ENCODE data around the gene RFLNA. TPM values are rescaled to one million over a fixed set of nuclear protein-coding genes. Genes with fewer than 3 reads are reported as not detected.

Gene RFLNA, protein sequence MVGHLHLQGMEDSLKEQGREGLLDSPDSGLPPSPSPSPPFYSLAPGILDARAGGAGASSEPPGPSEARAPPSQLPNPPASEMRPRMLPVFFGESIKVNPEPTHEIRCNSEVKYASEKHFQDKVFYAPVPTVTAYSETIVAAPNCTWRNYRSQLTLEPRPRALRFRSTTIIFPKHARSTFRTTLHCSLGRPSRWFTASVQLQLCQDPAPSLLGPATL
- polyA plus RNA-seq (ENCODE audit: insufficient read length in 10 of 10): 10 to 100 TPM in 2 of 10 donors, 1 to 10 TPM in 8; 2.7 to 17.5 (median 7.9) TPM
- long read RNA-seq, donor 1, partial matches to known transcripts: 0 of 2 reads
- long read RNA-seq, donor 1, other reads (novel, unspliced or antisense): 0 of 2 reads
- long read RNA-seq, donor 2, partial matches to known transcripts: 0 of 3 reads
- long read RNA-seq, donor 2, other reads (novel, unspliced or antisense): 0 of 3 reads
- long read RNA-seq, donor 3: 0 reads
- long read RNA-seq, donor 4, partial matches to known transcripts: 0 of 3 reads
- long read RNA-seq, donor 4, other reads (novel, unspliced or antisense): 0 of 3 reads
- long read RNA-seq, donor 5, partial matches to known transcripts: 0 of 5 reads
- long read RNA-seq, donor 5, other reads (novel, unspliced or antisense): 0 of 5 reads
- long read RNA-seq, donor 6, partial matches to known transcripts: 9 of 13 reads
- long read RNA-seq, donor 6, other reads (novel, unspliced or antisense): 0 of 13 reads
- long read RNA-seq, donor 7, transcript RFLNA-205 (3 exons, 2,354 nt): major isoform, 6 of 6 reads
- long read RNA-seq, donor 7, partial matches to known transcripts: 0 of 6 reads
- long read RNA-seq, donor 7, other reads (novel, unspliced or antisense): 0 of 6 reads
- long read RNA-seq, donor 8, partial matches to known transcripts: 0 of 3 reads
- long read RNA-seq, donor 8, other reads (novel, unspliced or antisense): 0 of 3 reads
- long read RNA-seq, donor 9, partial matches to known transcripts: 0 of 1 reads
- long read RNA-seq, donor 9, other reads (novel, unspliced or antisense): 0 of 1 reads

DNA sequence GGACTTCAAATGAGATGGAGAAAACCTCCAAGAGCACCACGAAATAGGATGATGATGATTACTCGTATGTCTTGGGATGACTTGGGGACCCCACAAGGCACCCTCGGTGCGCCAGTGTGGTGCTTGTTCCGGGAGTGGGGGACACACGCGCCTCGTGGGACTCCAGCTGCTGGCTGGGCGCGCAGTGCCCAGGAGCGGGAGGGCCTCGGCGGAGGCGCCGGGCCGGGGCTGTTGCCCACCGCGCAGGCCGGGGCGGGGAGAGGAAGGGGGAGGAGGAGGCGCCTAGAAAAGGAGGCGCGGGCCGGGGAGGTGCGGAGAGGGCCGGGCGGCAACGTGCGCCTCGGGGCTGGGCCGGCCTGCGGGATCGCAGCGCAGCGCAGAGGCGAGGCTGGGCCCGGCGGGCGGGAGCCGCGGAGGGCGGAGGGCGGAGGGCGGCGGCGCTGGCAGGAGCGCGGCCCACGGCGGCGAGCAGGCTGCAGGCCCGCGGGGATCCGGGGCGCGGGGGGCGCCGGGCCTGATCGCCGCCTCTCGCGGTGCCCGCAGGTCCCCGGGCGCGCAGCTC is at the start of gene RFLNA:
TSS of gene RFLNA (plus strand) at position 314 of the 562 bp plus-strand sequence. CDS start 337 bp downstream, outside the sequence.
- DNase-seq: peak in 1 of 3 donors; percentile 76

DNA sequence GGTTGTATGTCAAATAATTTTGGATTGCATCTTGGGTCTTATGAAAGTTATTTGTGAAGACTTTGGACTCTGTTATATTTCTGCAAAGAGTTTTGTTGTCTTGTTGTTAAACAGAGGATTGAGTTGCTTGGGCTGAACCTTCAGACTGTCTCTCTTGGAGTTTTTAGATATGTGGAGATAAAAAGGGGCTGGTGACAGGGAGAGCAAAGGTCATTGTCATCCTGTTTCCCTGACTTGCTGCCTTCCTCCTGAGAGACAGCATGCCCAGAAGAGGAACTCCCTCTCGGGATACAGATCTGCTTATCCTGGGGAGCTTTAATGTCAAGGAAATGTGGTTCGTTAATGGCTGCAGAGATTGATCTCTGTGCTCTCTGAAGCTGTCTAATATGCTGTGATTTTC is 47.6 kb upstream of the RFLNA start:
- no peak for DNase-seq

DNA sequence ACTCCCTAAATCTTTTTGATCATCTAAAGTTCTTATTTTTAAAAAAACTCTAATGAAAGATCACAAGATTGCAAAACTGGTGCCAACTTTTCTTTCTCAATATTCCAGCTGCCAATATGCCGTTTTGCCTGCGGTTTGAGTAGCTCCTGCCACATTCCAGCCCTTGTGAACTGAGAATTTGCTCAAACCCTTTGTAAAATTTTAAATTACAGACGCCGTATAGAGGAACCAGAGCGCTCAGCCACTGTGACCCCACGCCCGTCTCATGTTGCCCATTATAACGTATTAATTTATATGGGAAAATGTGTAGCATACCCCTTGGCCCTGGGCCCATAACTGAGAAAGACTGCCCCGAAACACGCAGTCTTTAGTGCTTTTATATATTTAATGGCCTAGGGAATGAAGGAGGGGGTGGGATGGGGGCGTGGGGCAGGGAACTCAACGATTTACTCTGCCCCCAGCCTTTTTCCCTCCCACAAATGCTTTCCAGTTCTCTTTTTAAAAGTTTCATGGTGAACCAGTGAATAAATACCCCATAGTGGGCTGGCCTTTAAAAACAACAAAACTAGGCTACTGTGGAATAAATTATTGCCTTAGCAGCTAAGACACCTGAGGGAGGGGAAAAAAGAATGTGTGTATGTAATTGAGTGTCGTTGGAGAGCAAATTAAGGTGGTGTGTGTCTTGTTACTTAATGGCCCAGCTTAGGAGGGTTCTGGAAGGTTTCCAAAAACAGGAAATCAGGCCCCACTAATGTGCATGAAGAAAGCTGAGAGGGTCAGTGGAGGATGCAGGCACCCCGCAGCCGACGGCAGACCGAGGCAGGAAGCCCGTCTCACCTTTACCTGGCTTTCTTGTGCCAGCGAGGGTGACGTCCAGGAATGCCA is 45.7 kb upstream of the RFLNA start:
- no peak for DNase-seq

- DNase-seq: no peak
Observed at GRCh38 chr12:124251186-124251585, 43.7 kb upstream of the RFLNA start.

GRCh38 chr12:124252964-124253363 is 41.9 kb upstream of the RFLNA start:
- DNase-seq: no peak

DNA sequence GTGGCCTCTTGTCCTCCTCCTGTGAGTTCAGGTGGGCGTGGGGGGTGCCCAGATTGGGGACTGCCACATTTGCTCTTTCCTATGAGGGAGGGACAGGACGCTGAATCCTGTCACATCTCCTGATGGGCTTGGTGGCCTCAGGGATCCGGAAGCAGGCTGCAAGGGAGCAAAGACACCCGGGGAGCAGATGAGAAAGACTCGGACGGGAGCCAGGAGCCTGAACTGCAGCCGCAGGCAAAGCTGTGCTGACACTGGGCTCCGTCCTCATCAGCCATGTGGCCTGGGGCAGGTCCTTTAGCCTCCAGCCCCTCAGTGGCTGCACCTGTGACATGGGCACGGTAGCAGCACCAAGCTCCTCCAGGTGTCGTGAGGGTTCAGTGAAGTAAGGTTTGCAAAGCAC is 40.8 kb upstream of the RFLNA start:
- DNase-seq: no peak

DNA sequence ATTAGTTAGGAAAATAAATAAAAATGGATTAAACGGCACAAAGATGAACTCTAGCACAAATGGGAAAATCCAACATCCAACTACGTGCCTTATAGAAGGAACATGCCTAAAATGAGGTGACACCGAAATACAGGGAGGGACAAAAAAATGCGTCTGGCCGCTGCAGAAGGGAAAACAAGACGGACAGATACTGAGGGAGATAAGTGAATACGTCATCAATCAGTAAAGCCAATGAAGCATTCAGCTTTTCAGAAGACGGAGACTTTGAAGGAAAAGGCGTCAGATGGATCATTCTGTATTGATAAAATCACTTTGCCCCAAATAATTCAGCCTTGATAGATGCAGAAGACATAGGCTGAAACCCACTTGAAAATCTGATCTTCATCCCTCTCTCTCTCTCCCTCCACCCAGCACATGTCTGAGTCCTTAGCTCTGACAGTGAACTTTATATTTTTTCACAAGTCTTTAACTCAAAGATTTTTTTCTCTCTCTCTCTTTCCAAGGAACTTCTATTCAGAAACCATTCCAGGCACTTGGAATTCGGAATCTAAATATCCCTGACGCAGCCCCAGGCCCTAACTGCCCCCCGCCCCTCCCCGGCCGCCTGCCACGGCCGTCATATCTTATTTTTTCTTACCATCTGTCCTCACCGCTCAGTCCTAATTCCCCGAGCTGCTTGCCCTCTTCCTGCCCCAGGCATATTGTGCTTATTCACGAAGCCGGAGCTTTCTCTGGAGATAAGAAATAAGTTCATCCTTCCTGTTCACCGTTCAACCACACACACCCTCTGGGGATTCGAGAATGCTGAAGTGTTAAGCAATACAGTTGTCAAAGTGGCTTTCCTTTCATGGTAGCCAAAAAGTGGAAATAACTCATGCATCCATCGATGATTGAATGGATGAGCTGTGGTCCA is 35.5 kb upstream of the RFLNA start:
- DNase-seq: no peak

- no peak for DNase-seq
Observed at GRCh38 chr12:124261885-124262284, 33.0 kb upstream of the RFLNA start.

DNA sequence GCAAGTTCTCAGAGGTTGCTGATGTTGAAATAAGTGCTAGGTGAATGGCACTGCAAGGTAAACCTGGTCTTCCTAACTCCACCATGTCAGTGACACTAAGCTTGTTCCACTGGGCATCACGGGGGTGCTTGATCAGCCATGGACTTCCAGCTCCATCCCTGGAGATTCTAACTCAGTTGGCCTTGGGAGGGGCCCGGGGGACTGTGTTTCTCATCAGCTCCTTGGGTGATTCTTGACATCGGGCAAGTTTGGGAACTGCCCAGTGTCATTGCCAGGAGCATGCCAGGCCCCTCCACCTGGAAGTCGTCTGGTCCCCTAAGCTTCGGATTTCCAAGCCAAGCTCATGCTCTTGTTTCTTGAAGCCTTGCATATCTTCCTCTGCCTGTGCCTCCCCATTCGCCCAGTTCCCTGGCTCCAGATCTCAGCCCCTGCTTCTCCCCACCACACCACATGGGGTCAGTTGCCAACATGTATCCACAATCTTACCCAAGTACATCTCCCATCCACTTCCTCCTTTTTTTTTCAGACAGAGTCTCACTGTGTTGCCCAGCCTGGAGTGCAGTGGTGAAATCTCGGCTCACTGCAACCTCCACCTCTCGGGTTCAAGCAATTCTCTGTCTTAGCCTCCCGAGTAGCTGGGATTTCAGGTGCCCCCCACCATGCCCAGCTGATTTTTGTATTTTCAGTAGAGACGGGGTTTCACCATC is 30.7 kb upstream of the RFLNA start:
- DNase-seq: no peak

GRCh38 chr12:124264879-124265278 is 30.0 kb upstream of the RFLNA start:
- no peak for DNase-seq

DNA sequence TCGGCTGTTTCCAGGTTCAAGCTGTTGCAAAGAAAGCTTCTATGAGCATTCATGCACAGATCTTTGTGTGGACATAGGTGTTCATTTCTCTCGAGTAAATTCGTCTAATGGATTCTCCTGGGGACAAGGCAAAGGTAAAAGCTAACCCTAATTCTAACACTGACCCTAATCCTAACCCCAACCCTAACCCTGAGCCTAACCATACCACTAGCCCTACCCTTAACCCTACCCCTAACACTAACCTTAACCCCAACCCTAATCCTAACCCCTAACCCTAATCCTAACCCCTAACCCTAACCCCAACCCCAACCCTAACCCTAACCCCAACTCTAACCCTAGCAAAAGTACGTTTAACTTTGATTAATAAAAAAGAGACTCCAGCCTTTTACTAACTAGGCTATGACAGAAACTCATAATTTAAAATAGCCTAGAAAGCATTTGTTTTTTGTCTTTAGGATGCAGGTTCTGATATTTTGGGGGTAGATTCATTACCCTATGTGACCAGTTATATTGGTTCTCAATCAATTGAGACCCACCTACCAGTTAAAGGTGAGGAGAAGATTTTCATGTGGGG is 27.6 kb upstream of the RFLNA start:
- no peak for DNase-seq

- no peak for DNase-seq
Observed at GRCh38 chr12:124270671-124271070, 24.2 kb upstream of the RFLNA start.

GRCh38 chr12:124273630-124274029 is 21.3 kb upstream of the RFLNA start:
- no peak for DNase-seq

DNA sequence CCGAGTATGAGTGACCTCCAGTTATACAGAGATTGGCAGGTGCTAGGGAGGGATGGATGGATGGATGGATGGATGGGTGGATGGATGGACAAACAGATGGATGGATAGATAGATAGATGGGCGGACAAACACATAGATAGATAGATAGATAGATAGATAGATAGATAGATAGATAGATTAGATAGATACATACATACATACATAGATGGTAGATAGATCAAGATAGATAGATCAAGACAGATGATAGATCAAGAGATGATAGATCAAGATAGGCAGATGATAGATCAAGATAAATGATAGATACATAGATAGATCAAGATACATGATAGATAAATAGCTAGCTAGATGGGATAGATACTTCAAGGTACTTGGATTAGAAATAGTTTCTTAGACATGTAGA is 18.6 kb upstream of the RFLNA start:
- no peak for DNase-seq

- peak in 1 of 3 donors; percentile 68 for DNase-seq
Observed at GRCh38 chr12:124277394-124278241, 17.3 kb upstream of the RFLNA start.

- DNase-seq: peak in 1 of 3 donors; percentile 82
Observed at GRCh38 chr12:124278389-124279101, 16.3 kb upstream of the RFLNA start.

DNA sequence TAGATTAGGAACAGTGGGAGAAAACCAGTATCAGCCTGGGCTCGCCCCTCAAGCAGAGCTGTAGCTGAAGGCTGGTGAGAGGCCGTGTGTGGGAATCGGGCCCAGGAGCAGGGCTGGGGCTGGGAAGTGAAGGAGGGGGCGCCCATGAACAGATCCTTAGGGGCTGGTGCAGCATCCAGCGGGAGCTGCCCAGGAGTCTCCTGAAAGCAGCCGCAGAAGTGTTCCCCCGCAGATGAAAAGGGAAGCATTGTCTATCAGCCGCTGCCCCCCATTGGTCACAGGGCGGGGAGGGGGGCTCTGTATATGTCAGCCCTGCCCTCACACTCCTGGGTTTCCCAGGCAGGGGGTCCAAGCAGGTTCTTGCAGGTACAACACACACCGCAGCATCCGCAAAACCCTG is 15.6 kb upstream of the RFLNA start:
- DNase-seq: no peak
